Measurements from ENCODE around the gene TRAPPC2L.

GRCh38 chr16:88817785-88818574 lies 38.9 kb upstream of the TRAPPC2L start:
- TF ChIP-seq CTCF (IDR thresholded peaks at IDR 0.05) (no peak), EP300 (IDR thresholded peaks at IDR 0.05) (no peak), POLR2A (IDR thresholded peaks at IDR 0.05) (no peak)
